Fibroblast of villous mesenchyme (primary cell): ENCODE data around the gene ZNF883. TPM values are rescaled to one million over a fixed set of nuclear protein-coding genes. Genes with fewer than 3 reads are reported as not detected.

ENCODE experiments used
- DNase-seq: peaks from one replicate; pipeline ENCODE4 v3.0.0-alpha.2; 2010; ENCODE audit warnings: low read depth
- H3K4me3 ChIP-seq: 2 replicates; pipeline ENCODE4 v1.5.1; 2011; ENCODE audit warnings: low read depth, mild to moderate bottlenecking, low read length
- CTCF ChIP-seq: IDR thresholded peaks from 2 replicates; pipeline ENCODE4 v1.5.1; 2012; ENCODE audit warnings: low read depth, mild to moderate bottlenecking, low read length; ENCODE audit not compliant: insufficient read depth
- total RNA-seq: library from RNA; depleted of rRNA; stranded (reverse); fragments of >200 nt; gene quantifications from 2 replicates; pipeline ENCODE4 v1.2.3, GENCODE V29; 2012

Gene ZNF883
- total RNA-seq, 1 donor, result 2.2 TPM

GRCh38 chr9:112917047-112917986, 94.7 kb downstream of the ZNF883 start:
- H3K4me3 ChIP-seq, result no peak overlapping the region
- no peak for TF ChIP-seq CTCF
- DNase-seq, result no peak

- DNase-seq, result no peak
- no peak for TF ChIP-seq CTCF
- no peak overlapping the region for H3K4me3 ChIP-seq
These were observed 97.5 kb downstream of the ZNF883 start for GRCh38 chr9:112914524-112914923.

- TF ChIP-seq CTCF, result no peak
- H3K4me3 ChIP-seq, result no peak overlapping the region
- no peak for DNase-seq
These were observed 98.7 kb downstream of the ZNF883 start for GRCh38 chr9:112913326-112913725.

GRCh38 chr9:112912636-112913035, 99.4 kb downstream of the ZNF883 start:
- DNase-seq, result no peak
- no peak for TF ChIP-seq CTCF
- H3K4me3 ChIP-seq, result no peak overlapping the region

GRCh38 chr9:112911736-112912135, 100.3 kb downstream of the ZNF883 start:
- no peak for TF ChIP-seq CTCF
- DNase-seq, result no peak
- H3K4me3 ChIP-seq, result no peak overlapping the region

Other genes with a start within 250 kb of the ZNF883 start
- not detected in 2 replicates for gene SLC46A2, start 121.3 kb downstream of the ZNF883 start, total RNA-seq
- gene ZFP37, start 44.5 kb upstream of the ZNF883 start, total RNA-seq, result 1.6 and 2.6 TPM in 2 replicates
- 11.6 and 23.3 TPM in 2 replicates for gene SLC31A2, start 138.8 kb upstream of the ZNF883 start, total RNA-seq
- 20.6 and 25.9 TPM in 2 replicates for gene FKBP15, start 209.1 kb upstream of the ZNF883 start, total RNA-seq
- 34.5 and 41.5 TPM in 2 replicates for gene SLC31A1, start 209.4 kb upstream of the ZNF883 start, total RNA-seq